ENCODE results near the gene ZBTB14.

ZBTB14 gene

DNA sequence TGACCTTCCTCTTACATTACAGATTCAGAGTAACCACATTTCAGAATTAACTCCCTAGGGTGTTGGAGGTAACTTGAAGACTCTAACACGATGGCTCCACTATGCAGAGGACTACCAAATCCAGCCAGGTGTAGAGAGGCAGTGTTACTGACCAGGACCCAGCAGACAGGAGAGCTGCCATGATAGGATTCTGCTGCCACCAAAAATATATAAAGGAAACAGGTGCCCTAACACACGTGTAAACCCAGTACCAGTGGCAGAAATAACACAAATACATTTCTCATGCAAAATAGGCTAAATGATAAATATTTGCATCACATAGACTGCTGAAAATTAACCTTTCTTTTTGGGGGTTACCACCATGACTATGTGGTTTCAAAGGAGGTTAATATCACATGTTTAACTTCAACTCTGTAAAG is 7.0 kb downstream of the ZBTB14 start:
- DNase-seq, result no peak

DNA sequence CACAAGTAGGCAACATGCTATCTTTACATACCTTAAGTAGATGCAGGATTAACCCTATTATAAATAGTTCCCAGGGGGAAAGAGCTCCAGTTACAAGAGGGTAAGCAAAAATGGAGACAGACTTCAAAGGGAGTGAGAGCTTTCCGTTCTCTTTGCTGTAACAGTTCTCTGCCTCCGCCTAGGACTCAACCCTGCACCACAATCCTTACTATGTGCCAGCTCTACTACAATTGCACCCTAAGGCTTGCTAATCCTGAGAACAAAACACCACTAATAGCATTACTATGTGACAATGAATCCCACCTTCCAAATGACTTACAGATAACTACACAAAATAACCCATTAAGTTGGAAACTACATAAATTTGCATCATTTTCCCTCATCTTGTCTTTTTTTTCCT is 7.7 kb downstream of the ZBTB14 start:
- no peak for DNase-seq

DNA sequence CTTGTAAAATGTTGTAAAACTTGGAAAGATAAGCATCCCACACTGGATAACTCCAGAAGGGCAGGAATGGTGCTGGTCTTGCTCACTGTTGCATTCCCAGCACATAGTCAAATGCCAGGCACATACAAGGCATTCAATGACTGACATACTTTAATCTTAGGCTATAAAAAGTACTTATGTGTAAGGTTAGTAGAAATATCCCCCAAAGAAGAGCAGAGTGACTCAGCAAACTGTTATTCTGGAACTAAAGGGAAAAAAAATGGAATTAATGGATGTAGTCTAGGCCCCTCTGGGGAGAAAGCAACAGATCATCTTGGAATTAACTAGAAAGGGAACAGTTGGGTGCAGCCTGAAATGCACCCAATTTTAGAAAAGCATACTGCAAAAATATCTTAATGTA is 9.0 kb downstream of the ZBTB14 start:
- DNase-seq, result peak; percentile 16

DNA sequence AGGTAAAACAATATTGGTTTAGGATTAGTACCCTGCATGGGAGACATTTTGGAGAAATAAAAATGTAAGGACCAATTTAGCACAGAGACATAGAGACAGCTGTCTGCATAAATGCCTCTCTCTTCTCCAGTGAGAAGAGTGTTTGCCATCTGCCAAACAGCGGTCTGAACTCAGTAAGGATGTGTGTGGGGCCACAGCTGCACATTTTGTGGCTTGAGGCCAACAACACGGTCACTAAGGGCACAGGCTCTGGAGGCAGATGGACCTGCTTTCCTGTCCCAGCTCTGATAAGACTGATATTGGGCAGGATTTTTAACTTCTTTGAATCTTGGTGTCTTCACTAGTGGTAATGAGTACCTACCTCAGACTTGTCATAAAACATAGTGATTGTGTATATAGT is 10.2 kb downstream of the ZBTB14 start:
- no peak for DNase-seq

DNA sequence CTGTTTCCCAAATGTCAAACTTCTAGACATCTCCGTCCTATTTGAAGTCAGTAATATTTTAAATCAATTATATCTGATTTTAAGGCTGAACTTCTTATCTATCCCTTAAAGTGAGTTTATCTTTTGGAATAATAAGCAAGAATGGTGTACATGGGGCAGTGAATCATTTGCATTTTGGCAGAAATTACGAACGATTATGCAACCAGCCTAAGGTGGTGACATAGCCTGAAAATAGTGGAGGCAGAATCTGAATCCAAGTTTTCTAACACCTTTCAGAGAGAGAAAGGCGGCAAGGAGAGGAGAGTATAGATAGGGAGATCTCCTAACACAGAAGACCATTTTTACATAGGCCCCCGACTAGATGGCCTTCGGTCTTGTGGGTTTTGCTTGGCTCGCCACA is 10.7 kb downstream of the ZBTB14 start:
- no peak for DNase-seq

DNA sequence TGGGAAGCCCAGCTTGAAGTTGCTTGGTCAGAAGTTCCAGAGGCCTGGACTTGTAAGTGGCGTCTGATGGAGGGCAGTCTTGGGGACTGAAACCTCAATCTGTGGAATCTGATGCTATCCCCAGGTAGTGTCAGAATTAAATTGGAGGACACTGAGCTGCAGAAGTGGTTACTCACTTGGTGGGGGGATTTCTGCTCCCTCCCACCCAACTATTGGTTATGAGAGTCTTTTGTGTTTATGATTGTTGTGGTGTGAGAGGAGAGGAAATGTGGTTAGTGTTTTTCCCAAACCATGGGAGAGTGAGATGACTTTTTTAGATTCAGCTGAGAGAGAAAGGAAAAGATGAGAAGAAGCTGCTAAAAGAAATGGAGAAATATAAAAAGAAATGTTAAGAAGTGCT is 12.8 kb downstream of the ZBTB14 start:
- DNase-seq, result no peak

DNA sequence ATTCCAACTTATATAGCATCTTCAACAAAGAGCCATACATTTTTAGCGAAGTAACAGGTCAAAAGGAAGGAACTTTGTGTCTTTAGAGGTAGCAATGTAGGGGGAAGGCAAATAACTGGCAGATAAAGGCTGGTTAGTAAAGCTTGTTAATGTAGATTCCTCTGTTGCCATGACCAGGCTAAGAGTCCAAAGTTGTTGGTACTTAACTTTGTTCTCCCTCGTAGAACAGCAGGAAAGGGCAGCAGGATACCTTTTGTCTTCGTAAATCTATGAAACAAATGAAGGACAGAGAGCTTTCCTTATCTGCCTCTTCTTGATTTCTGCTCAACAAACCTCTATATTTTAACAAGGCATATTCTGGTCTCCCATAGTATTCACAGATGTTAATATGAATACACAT is 18.6 kb downstream of the ZBTB14 start:
- DNase-seq, result no peak

DNA sequence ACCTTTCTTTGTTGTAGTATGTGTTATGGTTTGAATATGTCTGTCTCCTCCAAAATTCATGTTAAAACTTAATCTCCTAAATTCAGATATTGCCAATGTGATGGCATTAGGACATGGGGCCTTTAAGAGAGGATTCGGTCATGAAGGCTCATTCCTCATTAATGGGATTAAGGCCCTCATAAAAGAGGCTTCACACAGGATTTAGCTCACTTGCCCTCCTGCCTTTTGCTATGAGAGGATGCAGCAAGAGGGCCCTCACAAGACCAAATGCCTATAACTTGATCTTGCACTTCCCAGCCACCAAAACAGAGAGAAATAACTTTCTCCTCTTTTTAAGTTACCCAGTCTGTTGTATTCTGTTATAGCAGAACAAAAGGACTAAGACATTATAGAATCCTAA is 19.7 kb downstream of the ZBTB14 start:
- DNase-seq, result no peak

DNA sequence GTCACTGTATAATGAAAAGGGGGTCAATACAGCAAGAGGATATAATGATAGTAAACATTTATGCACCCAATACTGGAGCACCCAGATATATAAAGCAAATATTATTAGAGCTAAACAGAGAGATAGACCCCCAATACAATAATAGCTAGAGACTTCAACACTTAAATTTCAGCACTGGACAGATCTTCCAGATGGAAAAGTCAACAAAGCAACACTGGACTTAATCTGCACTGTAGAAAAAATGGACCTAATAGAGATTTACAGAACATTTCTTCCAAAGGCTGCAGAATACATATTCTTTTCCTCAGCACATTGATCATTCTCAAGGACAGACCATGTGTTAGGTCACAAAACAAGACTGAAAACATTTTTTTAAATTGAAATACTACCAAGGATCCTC is 26.7 kb downstream of the ZBTB14 start:
- DNase-seq, result no peak

DNA sequence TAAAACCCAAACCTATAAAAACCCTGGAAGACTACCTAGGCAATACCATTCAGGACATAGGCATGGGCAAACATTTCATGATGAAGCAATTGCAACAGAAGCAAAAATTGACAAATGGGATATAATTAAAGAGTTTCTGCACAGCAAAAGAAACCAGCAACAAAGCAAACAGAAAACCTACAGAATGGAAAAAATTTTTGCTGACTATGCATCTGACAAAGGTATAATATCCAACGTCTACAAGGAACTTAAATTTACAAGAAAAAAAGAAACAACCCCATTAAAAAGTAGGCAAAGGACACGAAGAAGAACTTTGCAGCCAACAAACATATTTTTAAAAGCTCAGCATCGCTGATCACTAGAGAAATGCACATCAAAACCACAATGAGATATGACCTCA is 28.8 kb downstream of the ZBTB14 start:
- no peak for DNase-seq

DNA sequence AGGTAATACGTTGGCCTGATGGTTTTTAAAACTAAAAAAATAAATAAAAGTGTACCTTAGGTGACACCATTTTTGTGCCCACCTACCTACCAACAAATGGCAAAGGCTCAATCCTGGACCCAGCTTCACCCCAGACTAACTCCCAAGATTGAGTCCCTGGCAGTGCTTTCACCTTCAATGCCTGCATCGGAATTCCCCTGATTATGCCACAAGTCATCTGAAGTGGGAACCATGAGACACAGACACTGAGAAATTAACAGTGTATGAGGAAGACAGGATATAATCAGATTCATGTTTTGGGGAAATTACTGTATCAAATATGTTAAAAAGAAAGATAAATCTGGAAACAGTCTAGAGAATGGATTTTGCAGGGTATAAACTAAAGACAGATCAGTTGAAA is 41.6 kb downstream of the ZBTB14 start:
- DNase-seq, result no peak

DNA sequence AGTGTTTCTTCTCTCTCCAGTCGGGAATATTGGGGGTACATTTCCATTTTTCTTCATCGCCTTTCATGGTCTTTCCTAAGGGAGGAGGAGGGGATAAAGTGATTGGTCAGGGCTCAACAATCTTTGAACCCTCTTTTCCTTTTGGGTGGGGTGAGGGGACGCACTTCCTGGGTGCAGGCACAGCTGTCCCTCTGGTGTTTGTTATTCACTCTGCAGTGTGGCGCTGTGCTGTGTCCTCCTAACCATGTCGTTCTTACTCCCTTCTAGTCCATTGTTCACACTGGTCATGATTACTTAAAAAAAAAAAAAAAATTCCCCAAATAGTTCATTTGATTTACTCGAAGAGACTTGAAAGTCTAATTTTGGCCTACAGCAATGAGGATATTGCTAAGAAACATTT is 44.4 kb downstream of the ZBTB14 start:
- no peak for DNase-seq

DNA sequence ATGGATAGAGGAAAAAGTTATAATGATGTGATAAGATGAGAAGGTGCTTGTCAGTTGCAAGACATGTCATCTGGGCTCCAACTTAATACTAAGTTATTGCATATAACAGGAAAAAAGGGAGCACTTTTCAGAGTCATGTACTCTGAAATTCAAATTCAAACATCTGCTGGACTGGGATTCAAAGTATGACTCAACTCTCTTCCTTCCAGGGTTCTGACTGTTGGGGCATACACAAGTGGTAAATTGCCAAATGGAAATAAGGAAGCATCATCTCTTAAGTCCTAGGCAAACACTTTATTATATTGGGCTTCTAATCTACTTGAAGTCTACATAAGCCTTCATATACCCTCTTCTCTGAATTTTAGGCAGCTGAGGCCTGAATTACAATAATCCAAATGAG is 44.9 kb downstream of the ZBTB14 start:
- peak; percentile 1 for DNase-seq

DNA sequence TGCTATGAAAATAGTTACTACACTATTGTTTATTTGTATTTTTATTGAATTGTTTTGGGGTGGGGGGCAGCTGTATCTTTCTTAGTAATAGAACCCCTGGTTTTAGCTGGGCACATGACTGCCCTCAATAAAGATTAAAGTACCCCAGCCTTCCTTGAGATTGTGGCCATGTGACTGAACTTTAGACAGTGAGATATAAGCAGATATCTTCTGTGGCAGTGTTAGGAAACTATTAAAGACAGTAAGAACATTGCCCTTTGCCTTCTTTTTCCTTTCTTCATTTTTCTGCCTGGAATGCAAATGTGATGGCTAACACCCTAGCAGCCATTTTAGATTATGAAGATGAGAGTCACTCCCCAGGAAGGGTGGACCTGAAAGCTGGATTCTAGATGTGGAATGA is 50.6 kb downstream of the ZBTB14 start:
- DNase-seq, result no peak

DNA sequence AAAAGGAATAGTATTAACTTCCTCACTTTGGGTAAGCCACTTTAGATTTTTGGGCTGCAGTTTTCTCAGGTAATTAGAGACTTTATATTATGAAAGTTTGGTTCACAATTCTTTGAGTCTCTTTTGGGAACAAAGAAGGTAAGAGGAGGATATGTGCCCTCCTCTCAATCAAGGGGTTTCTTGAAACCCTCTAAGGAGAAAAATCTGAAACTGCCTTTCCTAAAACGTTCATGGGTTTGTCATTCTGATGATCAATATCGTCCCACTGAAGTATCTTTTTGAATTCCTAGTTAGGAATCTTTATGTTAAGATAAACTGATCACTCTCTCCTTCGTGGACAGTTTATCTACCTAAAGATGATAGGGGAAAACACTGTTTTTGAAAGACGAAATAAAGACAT is 56.1 kb downstream of the ZBTB14 start:
- no peak for DNase-seq
